T-cell (primary cell): ENCODE data around the gene CNST. TPM values are rescaled to one million over a fixed set of nuclear protein-coding genes. Genes with fewer than 3 reads are reported as not detected.

Experiments used
- ATAC-seq, 4 experiments: fragments of 200-7000 bp in 3 of 4; fragments of 150-1000 bp in 1 of 4; cut with Tn5 transposase; replicated peaks in 1 of 4; 1 replicate in 3 of 4; 2 replicates in 1 of 4; pipeline ENCODE4 v1.10.0; 2021; ENCODE audit warnings: moderate library complexity in 3 of 4, mild to moderate bottlenecking in 2 of 4, moderate number of reproducible peaks in 1 of 4
- CTCF ChIA-PET, 2 donors: fragments of 300-600 bp; sonication (Branson Sonifier 250); formaldehyde crosslinking; loops; one replicate each; lab custom pipeline; 2022; ENCODE audit warnings: antibody characterized with exemption in 2 of 2; lab: Charles Lee
- POLR2A ChIA-PET, 2 donors: fragments of 300-600 bp; sonication (Branson Sonifier 250); formaldehyde crosslinking; loops; one replicate each; lab custom pipeline; 2022; ENCODE audit warnings: antibody characterized with exemption in 2 of 2; lab: Charles Lee
- DNase-seq, 35 experiments: peaks; one replicate each; pipeline versions ENCODE4 v3.0.0 to v3.0.0-alpha.2; 2013 to 2023
- H3K27ac ChIP-seq: one replicate; pipeline ENCODE4 v1.5.1; 2013; ENCODE audit warnings: low read length
- H3K27me3 ChIP-seq, 2 experiments: replicated peaks in 1 of 2; 1 replicate in 1 of 2; 2 replicates in 1 of 2; pipeline versions ENCODE4 v1.6.1 to v1.7.0; 2013; ENCODE audit warnings: low read length in 1 of 2, mixed read lengths in 1 of 2; ENCODE audit not compliant: control insufficient read depth in 2 of 2, insufficient read depth in 2 of 2; ENCODE audit errors: extremely low read depth in 1 of 2
- H3K36me3 ChIP-seq, 2 donors: 1 replicate in 1 of 2; 2 replicates in 1 of 2; pipeline versions ENCODE4 v1.6.1 to v1.7.0; 2013; ENCODE audit warnings: low read length in 1 of 2; ENCODE audit not compliant: control insufficient read depth in 2 of 2, insufficient read depth in 1 of 2; ENCODE audit errors: extremely low read depth in 1 of 2
- H3K4me1 ChIP-seq, 2 experiments: 1 replicate in 1 of 2; 2 replicates in 1 of 2; pipeline versions ENCODE4 v1.6.1 to v1.7.0; 2013; ENCODE audit warnings: low read length in 2 of 2, mixed read lengths in 1 of 2; ENCODE audit not compliant: insufficient read depth in 2 of 2, control insufficient read depth in 1 of 2; ENCODE audit errors: extremely low read depth in 1 of 2
- H3K4me3 ChIP-seq, 2 donors: 1 replicate in 1 of 2; 2 replicates in 1 of 2; pipeline versions ENCODE4 v1.5.1 to v1.7.0; 2013; ENCODE audit warnings: mild to moderate bottlenecking in 2 of 2, low read length in 1 of 2, moderate library complexity in 1 of 2; ENCODE audit not compliant: control insufficient read depth in 1 of 2; ENCODE audit errors: extremely low read depth in 1 of 2
- H3K9me3 ChIP-seq: 2 replicates; pipeline ENCODE4 v1.7.0; 2013
- H3K27ac Mint-ChIP-seq, 2 donors: one replicate each; pipeline ENCODE4 v1.8.0; 2020 to 2021; ENCODE audit warnings: mild to moderate bottlenecking in 2 of 2, mixed read lengths in 2 of 2
- H3K27me3 Mint-ChIP-seq, 2 donors: one replicate each; pipeline ENCODE4 v1.8.0; 2021 to 2022; ENCODE audit warnings: mixed read lengths in 2 of 2
- H3K36me3 Mint-ChIP-seq: one replicate; pipeline ENCODE4 v1.8.0; 2021; ENCODE audit warnings: mixed read lengths
- H3K4me1 Mint-ChIP-seq, 3 donors: one replicate each; pipeline ENCODE4 v1.8.0; 2020 to 2022; ENCODE audit warnings: mixed read lengths in 3 of 3, mild to moderate bottlenecking in 1 of 3
- H3K4me3 Mint-ChIP-seq, 3 donors: one replicate each; pipeline ENCODE4 v1.8.0; 2020 to 2022; ENCODE audit warnings: mild to moderate bottlenecking in 3 of 3, mixed read lengths in 3 of 3, moderate library complexity in 3 of 3
- H3K9me3 Mint-ChIP-seq, 3 donors: one replicate each; pipeline ENCODE4 v1.8.0; 2020 to 2022; ENCODE audit warnings: mixed read lengths in 3 of 3
- WGBS: methylation state at CpG from one replicate; pipeline ENCODE4 v1.1.5; 2013; ENCODE audit warnings: missing lambda C conversion rate; ENCODE audit not compliant: insufficient coverage; 5-methylcytosine and 5-hydroxymethylcytosine counted together
- total RNA-seq, 35 experiments: library from RNA in 6 of 35; stranded (reverse) in 6 of 35; fragments of 120-200 nt in 1 of 35; gene quantifications; one replicate each; pipeline versions ENCODE4 v1.2.1 to v1.2.4 and lab custom pipeline; 2013 to 2026

The CNST gene
- total RNA-seq, 5 donors from 2014 or later (not counting 1 experiment from before 2014, with no cell fraction given): 69.0 to 87.3 (median 74.4) TPM

GRCh38 chr1:246651012-246651695, 84.9 kb downstream of the CNST start:
- Mint-ChIP-seq H3K27ac (no peak overlapping the region), H3K27me3 (no peaks in the 10 kb centered on the region), H3K36me3 (peaks cover 48% of the 10 kb centered on the region), H3K4me3 (no peak overlapping the region), H3K4me1 (peaks cover 23 to 42% (median 24%) of the 10 kb centered on the region in 3 donors), H3K9me3 (no peaks in the 10 kb centered on the region)
- Histone ChIP-seq H3K4me3 (no peak overlapping the region), H3K27ac (no peak overlapping the region), H3K9me3 (no peaks in the 10 kb centered on the region), H3K4me1 (no peaks in the 10 kb centered on the region), H3K27me3 (no peaks in the 10 kb centered on the region), H3K36me3 (peaks cover 0 to 41% of the 10 kb centered on the region in 2 donors)
- POLR2A ChIA-PET: no interaction called here
- CTCF ChIA-PET: no interaction called here
- WGBS: no CpG with 5 or more reads among the region's 6 CpGs
- ATAC-seq (no peak), DNase-seq (no peak)

- Histone ChIP-seq H3K9me3 (no peaks in the 10 kb centered on the region), H3K4me3 (no peak overlapping the region), H3K27ac (no peak overlapping the region), H3K36me3 (peaks cover 4 to 48% of the 10 kb centered on the region in 2 donors), H3K27me3 (no peaks in the 10 kb centered on the region), H3K4me1 (no peaks in the 10 kb centered on the region)
- Mint-ChIP-seq H3K36me3 (peaks cover 55% of the 10 kb centered on the region), H3K27me3 (no peaks in the 10 kb centered on the region), H3K27ac (no peak overlapping the region), H3K9me3 (no peaks in the 10 kb centered on the region), H3K4me3 (no peak overlapping the region), H3K4me1 (peaks cover 4 to 11% (median 6%) of the 10 kb centered on the region in 3 donors)
- DNase-seq: no peak
- POLR2A ChIA-PET: no interaction called here
- CTCF ChIA-PET: interaction anchor here in 1 of 2 donors (0.6 kb wide), 1 partner anchor 10 kb away, joined by 3 read pairs; no protein-coding TSS in a partner anchor
- no peak for ATAC-seq
- 100% methylated on average over 3 of the region's 6 CpGs for WGBS
Measured at GRCh38 chr1:246658567-246658966, 92.3 kb downstream of the CNST start.

GRCh38 chr1:246659594-246660140, 93.4 kb downstream of the CNST start:
- H3K27me3 Mint-ChIP-seq: no peaks in the 10 kb centered on the region
- H3K27me3 ChIP-seq: no peaks in the 10 kb centered on the region
- no peak for DNase-seq
- peaks cover 0 to 2% (median under 1%) of the 10 kb centered on the region in 3 donors for H3K4me1 Mint-ChIP-seq
- H3K4me3 Mint-ChIP-seq: no peak overlapping the region
- H3K36me3 Mint-ChIP-seq: peaks cover 47% of the 10 kb centered on the region
- H3K27ac Mint-ChIP-seq: no peak overlapping the region
- no peaks in the 10 kb centered on the region for H3K9me3 Mint-ChIP-seq
- no peak overlapping the region for H3K27ac ChIP-seq
- H3K4me3 ChIP-seq: no peak overlapping the region
- CTCF ChIA-PET: no interaction called here
- H3K9me3 ChIP-seq: no peaks in the 10 kb centered on the region
- H3K36me3 ChIP-seq: peaks cover 4 to 42% of the 10 kb centered on the region in 2 donors
- POLR2A ChIA-PET: no interaction called here
- no peaks in the 10 kb centered on the region for H3K4me1 ChIP-seq
- 96% methylated on average over 4 of the region's 6 CpGs for WGBS
- ATAC-seq: no peak

- ATAC-seq (no peak), DNase-seq (no peak)
- H3K9me3 Mint-ChIP-seq: no peaks in the 10 kb centered on the region
- H3K4me1 Mint-ChIP-seq: no peaks in the 10 kb centered on the region
- Histone ChIP-seq H3K36me3 (peaks cover 4 to 56% of the 10 kb centered on the region in 2 donors), H3K9me3 (no peaks in the 10 kb centered on the region), H3K4me1 (no peaks in the 10 kb centered on the region), H3K27me3 (no peaks in the 10 kb centered on the region), H3K4me3 (no peak overlapping the region), H3K27ac (no peak overlapping the region)
- ChIA-PET CTCF (no interaction called here), POLR2A (no interaction called here)
- no CpG with 5 or more reads among the region's 2 CpGs for WGBS
- H3K4me3 Mint-ChIP-seq: no peak overlapping the region
- no peak overlapping the region for H3K27ac Mint-ChIP-seq
- H3K36me3 Mint-ChIP-seq: peaks cover 52% of the 10 kb centered on the region
- H3K27me3 Mint-ChIP-seq: no peaks in the 10 kb centered on the region
Measured at GRCh38 chr1:246661451-246661850, 95.2 kb downstream of the CNST start.

- WGBS: 90% methylated on average over 2 of the region's 5 CpGs
- H3K27me3 Mint-ChIP-seq: no peaks in the 10 kb centered on the region
- Histone ChIP-seq H3K36me3 (peaks cover 7 to 45% of the 10 kb centered on the region in 2 donors), H3K27me3 (no peaks in the 10 kb centered on the region), H3K4me3 (no peak overlapping the region), H3K27ac (no peak overlapping the region), H3K9me3 (no peaks in the 10 kb centered on the region), H3K4me1 (no peaks in the 10 kb centered on the region)
- H3K36me3 Mint-ChIP-seq: peaks cover 60% of the 10 kb centered on the region
- CTCF ChIA-PET: no interaction called here
- no peaks in the 10 kb centered on the region for H3K4me1 Mint-ChIP-seq
- DNase-seq (no peak), ATAC-seq (no peak)
- no peak overlapping the region for H3K4me3 Mint-ChIP-seq
- POLR2A ChIA-PET: no interaction called here
- H3K9me3 Mint-ChIP-seq: no peaks in the 10 kb centered on the region
- no peak overlapping the region for H3K27ac Mint-ChIP-seq
Measured at GRCh38 chr1:246667773-246668172, 101.5 kb downstream of the CNST start.

- DNase-seq (no peak), ATAC-seq (no peak)
- H3K4me1 Mint-ChIP-seq: no peaks in the 10 kb centered on the region
- peaks cover 0 to 6% (median 0%) of the 10 kb centered on the region in 3 donors for H3K9me3 Mint-ChIP-seq
- H3K4me3 Mint-ChIP-seq: no peak overlapping the region
- Histone ChIP-seq H3K4me1 (no peaks in the 10 kb centered on the region), H3K36me3 (peaks cover 7 to 44% of the 10 kb centered on the region in 2 donors), H3K27me3 (no peaks in the 10 kb centered on the region), H3K4me3 (no peak overlapping the region), H3K9me3 (no peaks in the 10 kb centered on the region), H3K27ac (no peak overlapping the region)
- WGBS: 100% methylated on average over 4 of the region's 6 CpGs
- no peak overlapping the region for H3K27ac Mint-ChIP-seq
- no peaks in the 10 kb centered on the region for H3K27me3 Mint-ChIP-seq
- peaks cover 69% of the 10 kb centered on the region for H3K36me3 Mint-ChIP-seq
- CTCF ChIA-PET: no interaction called here
- POLR2A ChIA-PET: no interaction called here
Measured at GRCh38 chr1:246669659-246670058, 103.4 kb downstream of the CNST start.
